HG03469 (cell line): ENCODE data around the gene HIGD2A.
"Not testable (repeated sequence)": the region's sequence is repeated elsewhere in the genome, so short reads cannot be mapped to it uniquely, and the experiment has no call there.

Experiments
- ATAC-seq: cut with Tn5 transposase; IDR thresholded peaks from one replicate; pipeline ENCODE4 v1.9.1; 2021; ENCODE audit warnings: mild to moderate bottlenecking, moderate library complexity, moderate number of reproducible peaks; ENCODE audit not compliant: unreplicated experiment

HIGD2A gene

DNA sequence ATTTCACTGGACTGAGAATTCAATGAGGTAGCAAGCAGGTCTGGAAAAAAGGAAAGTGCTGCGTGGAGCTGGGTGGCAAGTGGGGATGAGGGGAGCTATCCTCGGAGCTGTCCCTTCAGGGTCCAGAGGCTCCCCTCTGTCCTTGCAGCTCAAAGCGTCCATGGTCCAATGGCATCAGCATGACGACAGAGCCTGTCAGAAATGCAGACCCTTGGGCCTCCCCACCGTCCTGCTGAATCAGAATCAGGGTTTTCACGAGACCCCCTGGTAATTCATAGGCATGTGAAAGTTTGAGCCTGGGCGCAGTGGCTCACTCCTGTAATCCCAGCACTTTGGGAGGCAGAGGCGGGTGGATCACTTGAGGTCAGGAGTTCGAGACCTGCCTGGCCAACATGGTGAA, 5.5 kb downstream of the HIGD2A start:
- ATAC-seq, result no peak

GRCh38 chr5:176394881-176395675, 6.5 kb downstream of the HIGD2A start:
- ATAC-seq, result no peak

- ATAC-seq, result no peak
Observed at GRCh38 chr5:176396330-176396729, 7.8 kb downstream of the HIGD2A start.

DNA sequence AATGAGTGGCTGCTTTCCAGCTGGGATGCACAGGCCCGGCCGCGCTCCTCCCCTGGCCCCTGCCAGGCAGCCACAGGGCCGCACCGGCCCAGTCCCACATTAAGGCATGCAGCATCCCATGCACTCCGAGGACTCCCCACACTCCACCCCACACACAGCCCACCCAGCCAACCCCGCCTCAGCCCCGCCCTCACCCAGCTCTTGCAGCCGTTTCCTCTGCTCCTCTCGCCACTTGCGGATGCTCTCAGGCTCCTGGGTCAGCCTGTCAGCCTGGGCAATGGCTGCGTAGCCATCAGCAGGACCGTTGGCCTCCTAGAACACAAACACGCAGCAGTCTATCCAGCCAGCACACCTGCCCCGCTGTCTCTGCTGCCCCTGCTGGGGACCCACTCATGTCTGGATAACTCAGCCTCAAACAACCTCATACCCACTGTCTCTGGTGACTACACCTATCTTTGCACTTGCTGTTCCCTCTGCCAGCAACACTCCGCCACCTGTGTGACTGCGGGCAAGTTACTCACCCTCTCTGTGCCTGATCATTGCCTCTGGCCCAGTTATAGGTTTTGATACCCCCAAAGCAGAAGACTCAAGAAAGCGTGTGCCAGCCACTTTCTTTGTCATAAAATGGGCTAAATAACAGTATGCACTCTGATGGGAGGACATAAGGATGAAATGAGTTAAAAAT, 9.3 kb downstream of the HIGD2A start:
- no peak for ATAC-seq

- no peak for ATAC-seq
Observed at GRCh38 chr5:176400382-176401156, 12.0 kb downstream of the HIGD2A start.

DNA sequence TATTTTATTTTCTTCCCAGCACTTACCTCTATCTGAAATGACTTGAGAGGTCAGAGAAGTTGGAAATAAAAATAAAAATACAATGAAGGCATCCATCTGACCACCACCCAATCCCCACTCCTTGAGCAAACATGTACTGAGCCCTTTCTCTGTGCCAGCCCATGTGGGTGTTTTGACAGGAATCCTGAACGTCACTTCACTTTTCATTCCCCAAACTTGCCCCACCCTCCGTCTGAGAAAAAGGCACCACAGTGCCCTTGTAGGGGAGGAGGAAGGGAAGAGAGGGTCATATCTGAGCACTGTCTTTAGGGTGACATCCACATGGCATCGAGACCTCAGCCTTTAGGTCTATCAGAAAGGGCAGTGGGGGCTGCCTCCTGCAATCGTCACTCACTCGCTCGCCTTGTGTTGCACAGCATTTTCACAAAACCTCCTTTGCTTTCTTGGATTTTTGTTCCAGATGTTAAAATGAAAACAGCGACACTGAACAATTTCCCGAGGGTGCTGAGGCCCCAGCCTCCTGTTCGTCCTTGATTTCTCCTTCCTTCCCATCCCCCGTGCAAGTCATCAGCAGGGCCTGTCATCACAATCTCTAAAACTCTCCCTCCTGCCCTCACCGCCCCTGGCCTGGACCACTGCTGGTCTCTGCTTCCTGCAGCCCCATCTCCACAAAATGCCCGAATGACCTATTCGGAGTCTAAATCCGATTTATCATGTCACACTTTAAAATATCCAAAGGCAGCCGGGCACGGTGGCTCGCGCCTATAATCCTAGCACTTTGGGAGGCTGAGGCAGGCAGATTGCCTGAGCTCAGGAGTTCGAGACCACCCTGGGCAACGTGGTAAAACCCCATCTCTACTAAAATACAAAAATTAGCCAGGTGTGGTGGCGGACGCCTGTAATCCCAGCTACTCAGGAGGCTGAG, 13.0 kb downstream of the HIGD2A start:
- ATAC-seq, result no peak

DNA sequence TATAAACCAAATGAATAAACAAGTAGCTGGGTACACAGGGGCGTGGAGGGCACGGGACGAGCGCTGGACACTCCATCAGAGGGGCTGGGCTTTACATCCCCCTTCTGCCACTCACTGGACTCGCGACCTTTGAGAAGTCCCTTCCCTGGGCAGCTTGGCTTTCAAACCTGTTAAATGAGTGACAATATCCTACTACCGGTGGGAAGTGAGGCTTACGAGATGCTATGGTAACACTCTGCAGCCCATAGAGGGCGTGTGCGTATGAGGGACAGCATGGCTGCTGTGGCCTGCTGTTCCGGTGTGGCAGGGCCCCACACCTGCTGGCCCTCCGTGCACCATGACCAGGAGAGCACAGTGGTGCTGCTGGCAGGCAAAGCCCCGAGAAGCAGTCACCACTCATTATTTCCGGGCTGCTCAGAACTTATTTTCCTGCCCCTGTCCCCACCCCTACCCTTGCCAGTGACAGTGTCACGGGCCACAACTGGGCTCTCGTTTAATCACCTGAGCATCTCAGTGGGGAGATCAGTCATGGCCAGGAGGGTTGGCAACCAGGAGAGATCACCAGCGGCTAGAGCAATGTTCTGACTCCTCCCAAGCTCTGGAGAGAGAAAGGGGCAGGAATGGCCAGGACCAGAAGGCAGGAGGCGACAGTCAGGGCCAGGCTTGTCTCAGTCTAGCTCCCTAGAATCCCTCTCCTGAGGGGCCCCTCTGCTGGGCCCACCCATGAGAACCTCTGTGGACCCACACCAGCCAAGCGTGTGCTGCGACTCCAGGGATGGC, 17.3 kb downstream of the HIGD2A start:
- ATAC-seq, result no peak

DNA sequence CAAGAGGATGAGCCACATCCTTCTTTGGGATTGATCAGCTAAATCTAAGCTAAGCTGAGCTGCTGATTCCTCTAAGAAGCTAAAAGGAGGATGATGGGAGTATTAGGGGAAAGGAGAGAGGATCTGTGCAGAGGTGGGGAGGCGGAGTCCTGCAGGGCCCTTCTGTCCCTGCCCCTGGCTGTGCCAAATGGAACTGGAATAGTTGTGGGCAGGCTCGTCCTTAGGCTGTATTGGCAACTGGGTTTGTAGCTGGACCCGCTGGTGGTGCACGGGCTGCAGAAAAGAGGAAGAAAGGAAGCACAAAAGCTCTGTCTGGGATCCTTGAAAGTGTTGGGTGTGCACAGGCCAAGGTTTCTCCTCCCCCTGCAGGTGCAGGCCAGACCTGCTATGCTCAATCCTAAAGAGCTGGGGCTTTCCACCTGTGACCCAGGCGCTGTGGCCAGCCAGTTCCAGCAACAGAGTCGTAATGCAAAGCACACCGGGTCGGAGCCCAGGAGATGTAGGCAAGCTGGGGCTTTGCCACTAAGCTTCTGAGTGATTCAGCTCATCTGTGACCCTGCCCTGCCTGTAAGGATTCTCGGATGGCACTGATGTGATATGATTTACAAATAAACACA, 18.0 kb downstream of the HIGD2A start:
- ATAC-seq, result no peak

DNA sequence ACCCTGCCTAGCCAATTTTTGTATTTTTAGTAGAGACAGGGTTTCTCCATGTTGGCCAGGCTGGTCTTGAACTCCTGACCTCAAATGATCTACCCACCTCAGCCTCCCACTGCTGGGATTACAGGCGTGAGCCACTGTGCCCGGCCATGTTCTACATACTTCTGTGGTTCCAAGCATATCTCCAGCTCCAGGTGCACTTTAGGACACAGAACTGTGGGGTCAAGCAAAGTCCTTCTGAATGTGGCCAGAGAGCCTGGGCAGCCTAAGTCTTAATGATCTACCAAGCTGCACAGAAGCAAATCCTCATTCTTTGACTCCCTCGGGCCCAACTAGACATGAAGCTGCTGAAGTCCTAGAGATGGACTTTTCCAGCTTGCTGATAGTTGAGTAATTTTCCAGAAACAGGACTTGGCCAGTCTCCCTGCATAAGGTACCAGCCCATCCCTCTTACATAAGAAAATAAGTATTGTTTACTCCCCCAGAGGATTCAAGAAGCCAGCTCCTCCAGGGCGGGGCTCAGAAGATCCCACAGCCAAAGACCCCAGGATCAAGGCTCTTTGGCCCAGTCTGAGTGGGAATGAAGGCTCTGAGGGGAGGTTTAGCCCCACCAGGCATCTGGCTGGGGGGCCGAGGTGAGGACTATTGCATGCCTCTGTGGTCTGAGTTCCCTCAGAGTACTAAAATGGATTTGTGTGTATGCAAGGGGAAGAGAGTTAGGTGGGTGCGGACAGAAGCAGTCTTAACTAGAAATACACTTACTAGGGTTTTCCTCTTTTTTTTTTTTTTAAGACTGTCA, 19.1 kb downstream of the HIGD2A start:
- no peak for ATAC-seq

GRCh38 chr5:176408252-176408573, 19.7 kb downstream of the HIGD2A start:
- ATAC-seq, result not testable (repeated sequence)

DNA sequence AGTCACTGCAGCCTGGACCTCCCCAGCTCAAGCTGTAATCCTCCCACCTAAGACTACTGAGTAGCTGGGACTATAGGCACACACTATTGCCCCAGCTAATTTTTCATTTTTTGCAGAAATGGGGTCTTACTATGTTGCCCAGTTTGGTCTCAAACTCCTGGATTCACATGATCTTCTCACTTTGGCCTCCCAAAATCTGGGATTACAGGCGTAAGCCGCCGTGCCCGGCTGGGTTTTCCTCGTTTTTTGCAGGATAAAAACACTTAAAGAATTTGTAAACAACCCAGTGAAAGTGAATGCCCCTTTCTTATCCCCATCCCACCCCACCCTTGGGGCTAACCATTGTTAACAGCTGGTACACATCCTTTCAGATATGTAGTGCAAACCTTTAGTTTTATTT, 20.0 kb downstream of the HIGD2A start:
- no peak for ATAC-seq

GRCh38 chr5:176409765-176410164, 21.2 kb downstream of the HIGD2A start:
- ATAC-seq, result no peak

DNA sequence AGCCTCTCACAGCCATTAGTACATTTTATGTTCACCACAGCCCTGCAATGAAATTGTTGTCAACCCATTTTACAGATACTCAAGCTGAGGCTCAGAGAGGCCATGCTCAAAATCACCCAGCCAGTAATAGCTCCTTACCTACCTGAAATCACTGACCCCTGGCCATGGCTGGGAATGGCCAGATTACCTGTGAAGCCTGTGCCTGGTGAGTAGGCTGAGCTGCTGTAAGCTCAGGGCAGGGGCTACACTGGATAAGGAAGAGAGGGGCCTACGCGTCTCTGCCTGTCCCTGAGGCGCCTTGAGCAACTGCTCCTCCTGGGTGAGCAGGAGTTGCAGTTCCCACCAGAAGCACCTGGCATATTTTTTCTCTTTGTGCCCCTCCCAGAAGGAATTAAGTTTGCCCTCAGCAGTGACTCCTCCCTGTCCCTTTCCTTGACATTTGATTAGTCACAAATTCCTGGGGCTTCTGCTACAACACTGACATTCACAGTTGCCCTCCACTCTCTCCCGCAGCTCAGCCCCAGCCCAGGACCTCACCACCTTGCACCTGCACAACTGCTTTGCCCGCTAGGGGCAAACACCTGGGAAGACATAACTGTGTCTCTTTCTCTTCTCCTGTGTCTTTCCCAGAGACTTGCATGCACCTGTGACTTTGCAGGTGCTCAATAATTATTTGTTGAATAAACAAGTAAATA, 22.1 kb downstream of the HIGD2A start:
- no peak for ATAC-seq

- no peak for ATAC-seq
Observed at GRCh38 chr5:176412517-176413254, 24.1 kb downstream of the HIGD2A start.

DNA sequence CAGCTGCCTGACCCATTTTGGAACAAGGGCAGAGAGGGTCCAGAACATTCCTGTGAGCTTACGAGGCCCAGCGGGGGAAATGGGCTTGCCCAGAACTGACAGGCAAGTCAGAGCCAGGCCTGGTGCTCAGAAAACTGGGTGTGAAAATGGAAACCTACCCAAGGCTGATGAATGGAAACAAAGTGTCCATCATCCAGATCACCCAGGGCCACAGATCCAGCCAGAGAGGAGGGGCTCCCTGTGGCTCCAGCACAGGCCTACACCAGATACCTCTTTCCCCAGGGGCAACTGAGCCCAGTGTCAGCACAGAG, 24.7 kb downstream of the HIGD2A start:
- ATAC-seq, result no peak

- no peak for ATAC-seq
Observed at GRCh38 chr5:176413709-176414191, 25.2 kb downstream of the HIGD2A start.

DNA sequence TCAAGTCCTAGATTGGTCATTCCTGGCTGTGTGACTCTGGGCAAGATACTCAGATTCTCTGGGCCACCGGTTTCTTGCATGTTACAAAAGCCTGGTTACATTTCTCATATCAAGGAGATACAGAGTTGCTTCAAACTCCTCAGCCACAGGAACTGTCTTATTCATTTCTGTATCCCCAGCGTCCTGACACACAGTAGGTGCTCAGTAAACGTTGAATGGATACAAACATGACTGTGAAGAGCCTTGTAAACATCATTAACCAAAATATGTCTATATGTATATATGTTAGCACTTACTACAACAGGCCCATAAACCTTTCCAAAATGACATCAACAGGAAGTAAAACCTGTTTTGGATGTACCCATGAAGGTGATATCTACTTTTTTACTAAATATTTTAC, 26.2 kb downstream of the HIGD2A start:
- no peak for ATAC-seq
